ENCODE measurements around the gene CCN6. TPM values are rescaled to one million over a fixed set of nuclear protein-coding genes. Genes with fewer than 3 reads are reported as not detected.
"Not testable (repeated sequence)": the region's sequence is repeated elsewhere in the genome, so short reads cannot be mapped to it uniquely, and the experiment has no call there.

Gene CCN6
- total RNA-seq, 2 experiments from 2014 or later: 0.19 to 0.30 TPM

- Mint-ChIP-seq H3K27ac (no peak overlapping the region), H3K4me1 (no peaks in the 10 kb centered on the region), H3K9me3 (no peaks in the 10 kb centered on the region), H3K4me3 (no peak overlapping the region), H3K36me3 (no peaks in the 10 kb centered on the region), H3K27me3 (peaks cover 4% of the 10 kb centered on the region)
- DNase-seq: no peak
Observed at GRCh38 chr6:112054555-112055190, 769 bp downstream of the CCN6 start.

DNA sequence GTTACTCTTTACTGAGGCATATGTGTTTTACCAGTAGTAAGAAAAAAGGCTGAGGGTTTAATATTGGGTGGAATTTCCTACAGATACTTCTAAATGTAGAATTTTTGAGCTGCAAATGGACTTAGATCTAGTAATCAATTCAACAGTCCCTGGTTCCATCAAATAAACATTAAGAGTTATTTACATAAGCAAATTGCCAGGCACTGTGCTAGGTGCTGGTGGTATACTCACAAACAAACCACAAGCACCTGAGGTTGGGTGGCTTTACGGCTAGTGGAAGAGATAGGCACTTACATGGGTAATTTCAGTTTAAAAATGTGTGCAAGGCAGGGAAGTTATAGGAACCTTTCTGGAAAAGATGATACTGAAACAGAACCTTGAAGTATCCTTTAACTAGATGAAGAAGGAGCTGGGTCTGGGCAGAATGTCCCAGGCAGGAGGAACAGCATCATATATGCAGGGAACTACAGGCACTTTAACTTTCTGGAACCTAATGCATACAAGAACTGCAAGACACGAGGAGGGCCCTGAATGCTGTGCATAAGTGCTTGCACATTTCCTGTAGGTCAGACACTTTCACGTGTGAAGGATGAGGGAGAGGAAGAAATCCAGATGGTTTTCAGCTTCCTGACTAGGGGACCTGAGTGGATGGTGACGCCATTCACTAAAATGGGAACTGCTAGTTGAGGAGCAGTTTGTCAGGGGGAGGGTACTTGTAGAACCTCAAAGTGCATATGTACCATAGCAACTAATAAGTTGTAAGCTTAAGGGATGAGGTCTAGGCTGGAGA lies 4.5 kb downstream of the CCN6 start:
- H3K36me3 Mint-ChIP-seq: no peaks in the 10 kb centered on the region
- no peak for DNase-seq
- peaks cover 4% of the 10 kb centered on the region for H3K27me3 Mint-ChIP-seq
- no peaks in the 10 kb centered on the region for H3K9me3 Mint-ChIP-seq
- H3K27ac Mint-ChIP-seq: no peak overlapping the region
- H3K4me3 Mint-ChIP-seq: no peak overlapping the region
- H3K4me1 Mint-ChIP-seq: no peaks in the 10 kb centered on the region

- no peaks in the 10 kb centered on the region for H3K27me3 Mint-ChIP-seq
- no peaks in the 10 kb centered on the region for H3K36me3 Mint-ChIP-seq
- H3K27ac Mint-ChIP-seq: no peak overlapping the region
- no peaks in the 10 kb centered on the region for H3K9me3 Mint-ChIP-seq
- H3K4me3 Mint-ChIP-seq: no peak overlapping the region
- no peak for DNase-seq
- H3K4me1 Mint-ChIP-seq: no peaks in the 10 kb centered on the region
Observed at GRCh38 chr6:112061605-112062004, 7.7 kb downstream of the CCN6 start.

GRCh38 chr6:112062966-112063365 lies 9.1 kb downstream of the CCN6 start:
- no peak overlapping the region for H3K4me3 Mint-ChIP-seq
- H3K4me1 Mint-ChIP-seq: no peaks in the 10 kb centered on the region
- no peaks in the 10 kb centered on the region for H3K36me3 Mint-ChIP-seq
- no peaks in the 10 kb centered on the region for H3K27me3 Mint-ChIP-seq
- H3K27ac Mint-ChIP-seq: no peak overlapping the region
- no peak for DNase-seq
- no peaks in the 10 kb centered on the region for H3K9me3 Mint-ChIP-seq

DNA sequence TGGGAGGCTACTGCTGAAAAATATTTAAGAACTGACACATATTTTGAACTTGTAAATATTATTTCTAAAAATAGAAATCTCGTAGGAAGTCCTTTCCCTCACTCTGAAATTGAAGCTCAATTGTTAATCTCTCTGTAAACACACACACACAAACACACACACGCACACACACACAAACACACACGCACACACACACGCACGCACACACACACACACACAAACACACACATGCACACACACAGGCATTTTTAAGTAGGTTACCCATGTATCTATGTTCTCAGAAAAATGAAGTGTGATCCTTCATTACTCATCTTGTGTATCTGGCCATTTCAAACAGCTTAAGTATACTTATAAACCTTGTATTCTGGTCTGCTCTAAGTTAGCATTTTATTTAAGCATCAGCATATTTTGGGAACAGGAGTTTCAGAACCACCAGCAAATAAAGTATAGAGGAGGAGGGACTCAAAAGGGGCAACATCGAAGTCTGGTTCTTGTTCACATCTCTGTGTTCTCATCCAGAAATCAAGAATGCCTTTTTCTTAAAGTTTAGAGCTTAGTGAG lies 11.6 kb downstream of the CCN6 start:
- Mint-ChIP-seq H3K27me3 (no peaks in the 10 kb centered on the region), H3K9me3 (no peaks in the 10 kb centered on the region)

GRCh38 chr6:112066606-112067005 lies 12.7 kb downstream of the CCN6 start:
- Mint-ChIP-seq H3K27me3 (no peaks in the 10 kb centered on the region), H3K4me1 (no peaks in the 10 kb centered on the region), H3K36me3 (no peaks in the 10 kb centered on the region), H3K4me3 (no peak overlapping the region), H3K27ac (no peak overlapping the region), H3K9me3 (no peaks in the 10 kb centered on the region)
- no peak for DNase-seq

More for the DNA sequence above, 11.6 kb downstream of the CCN6 start:
- DNase-seq: no peak
- Mint-ChIP-seq H3K4me3 (no peak overlapping the region), H3K36me3 (no peaks in the 10 kb centered on the region), H3K4me1 (no peaks in the 10 kb centered on the region), H3K27ac (no peak overlapping the region)

DNA sequence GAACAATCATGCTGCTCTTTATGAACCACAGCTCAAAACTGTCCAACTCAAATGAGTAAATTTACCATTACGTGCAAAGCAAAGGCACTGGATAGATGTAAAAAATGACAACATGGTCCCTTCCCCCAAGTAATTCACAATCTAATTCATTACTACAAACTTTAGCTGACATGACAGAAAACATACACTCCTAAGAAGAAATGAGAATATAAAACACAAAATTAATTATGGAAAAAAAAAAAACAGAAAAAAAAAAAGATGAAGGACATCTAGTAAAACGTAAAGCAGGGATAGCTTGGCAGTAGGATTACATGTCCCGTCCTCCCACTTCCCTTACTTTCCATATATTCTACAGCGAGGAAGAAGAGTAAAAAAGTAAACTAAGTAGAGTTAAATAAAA lies 27.7 kb downstream of the CCN6 start:
- H3K9me3 Mint-ChIP-seq: no peaks in the 10 kb centered on the region
- peaks cover 18% of the 10 kb centered on the region for H3K36me3 Mint-ChIP-seq
- H3K4me1 Mint-ChIP-seq: peaks cover 5% of the 10 kb centered on the region
- no peak overlapping the region for H3K27ac Mint-ChIP-seq
- no peak overlapping the region for H3K4me3 Mint-ChIP-seq
- DNase-seq: no peak
- no peaks in the 10 kb centered on the region for H3K27me3 Mint-ChIP-seq

GRCh38 chr6:112085286-112086065 lies 31.6 kb downstream of the CCN6 start:
- Mint-ChIP-seq H3K9me3 (no peaks in the 10 kb centered on the region), H3K36me3 (peaks cover 13% of the 10 kb centered on the region), H3K4me1 (peaks cover 8% of the 10 kb centered on the region), H3K27me3 (no peaks in the 10 kb centered on the region), H3K27ac (no peak overlapping the region), H3K4me3 (peak overlapping the region; percentile 30)
- DNase-seq: no peak

DNA sequence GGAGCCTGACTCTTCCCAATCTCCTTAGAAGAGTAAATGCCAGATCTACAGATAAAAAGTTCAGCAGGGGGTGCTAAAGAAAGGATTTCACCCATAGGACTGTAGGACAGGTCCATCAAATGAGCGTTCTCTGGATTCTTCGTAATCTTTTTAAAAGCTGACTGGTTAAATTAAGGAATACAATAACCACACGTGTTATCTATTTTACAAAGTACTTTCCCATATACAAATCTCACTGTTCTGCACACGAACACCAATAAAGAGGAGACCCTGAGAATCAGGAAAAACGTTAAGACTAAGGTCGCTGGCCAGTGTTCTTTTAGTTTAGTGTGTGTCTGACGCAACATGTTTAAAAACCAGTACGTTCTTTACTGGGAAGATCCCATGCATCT lies 32.8 kb downstream of the CCN6 start:
- H3K4me1 Mint-ChIP-seq: peaks cover 8% of the 10 kb centered on the region
- no peak overlapping the region for H3K27ac Mint-ChIP-seq
- H3K9me3 Mint-ChIP-seq: no peaks in the 10 kb centered on the region
- H3K36me3 Mint-ChIP-seq: peaks cover 13% of the 10 kb centered on the region
- H3K4me3 Mint-ChIP-seq: no peak overlapping the region
- no peak for DNase-seq
- H3K27me3 Mint-ChIP-seq: peaks cover 5% of the 10 kb centered on the region

GRCh38 chr6:112087136-112087911 lies 33.4 kb downstream of the CCN6 start, which contains the start of the genes FAM229B and TUBE1:
Gene FAM229B (plus strand): TSS chr6:112087591. CDS start chr6:112099284, 11,693 bp downstream.
Gene TUBE1 (minus strand): TSS chr6:112087482. CDS start chr6:112087434, 48 bp downstream.
- DNase-seq: peak; percentile 91
- Mint-ChIP-seq H3K4me3 (no peak within 1 kb of the TSS), H3K27me3 (peaks cover 5% of the 10 kb centered on the region), H3K9me3 (no peaks in the 10 kb centered on the region), H3K4me1 (peaks cover 8% of the 10 kb centered on the region), H3K36me3 (peaks cover 13% of the 10 kb centered on the region), H3K27ac (no peak within 1 kb of the TSS)

GRCh38 chr6:112087916-112088315 lies 34.0 kb downstream of the CCN6 start:
- Mint-ChIP-seq H3K9me3 (no peaks in the 10 kb centered on the region), H3K4me1 (peaks cover 8% of the 10 kb centered on the region), H3K27ac (no peak overlapping the region), H3K27me3 (peaks cover 5% of the 10 kb centered on the region), H3K4me3 (no peak overlapping the region), H3K36me3 (peaks cover 9% of the 10 kb centered on the region)
- DNase-seq: no peak

- H3K9me3 Mint-ChIP-seq: no peaks in the 10 kb centered on the region
- H3K27me3 Mint-ChIP-seq: no peaks in the 10 kb centered on the region
- H3K4me1 Mint-ChIP-seq: peaks cover 3% of the 10 kb centered on the region
- H3K36me3 Mint-ChIP-seq: peaks cover 6% of the 10 kb centered on the region
- H3K27ac Mint-ChIP-seq: no peak overlapping the region
- DNase-seq: no peak
- no peak overlapping the region for H3K4me3 Mint-ChIP-seq
Observed at GRCh38 chr6:112096901-112097300, 43.0 kb downstream of the CCN6 start.

- H3K4me1 Mint-ChIP-seq: peaks cover 3% of the 10 kb centered on the region
- no peaks in the 10 kb centered on the region for H3K27me3 Mint-ChIP-seq
- peaks cover 5% of the 10 kb centered on the region for H3K9me3 Mint-ChIP-seq
- no peak overlapping the region for H3K4me3 Mint-ChIP-seq
- peaks cover 11% of the 10 kb centered on the region for H3K36me3 Mint-ChIP-seq
- H3K27ac Mint-ChIP-seq: no peak overlapping the region
- DNase-seq: no peak
Observed at GRCh38 chr6:112100561-112100960, 46.7 kb downstream of the CCN6 start.

- not testable (repeated sequence) for H3K4me3 Mint-ChIP-seq, H3K9me3 Mint-ChIP-seq, H3K4me1 Mint-ChIP-seq, DNase-seq, H3K27me3 Mint-ChIP-seq, H3K27ac Mint-ChIP-seq, H3K36me3 Mint-ChIP-seq
Observed at GRCh38 chr6:112106026-112106425, 52.1 kb downstream of the CCN6 start.
